C4-2B (cell line): Measurements from ENCODE around the gene DCDC2C.

ENCODE experiments used
- CTCF ChIP-seq: fragments of 450-650 bp; conservative IDR thresholded peaks from 2 replicates; pipeline ENCODE4 v1.5.1; 2017; ENCODE audit warnings: mild to moderate bottlenecking
- ZFX ChIP-seq: fragments of 450-650 bp; IDR thresholded peaks from 2 replicates; pipeline ENCODE4 v1.6.1; 2017

- TF ChIP-seq CTCF (no peak), ZFX (no peak)
Observed at GRCh38 chr2:3801506-3801905, 98.1 kb downstream of the DCDC2C start.
